ENCODE measurements around the gene ADAMTS9. TPM values are rescaled to one million over a fixed set of nuclear protein-coding genes. Genes with fewer than 3 reads are reported as not detected.

ADAMTS9 gene
- total and polyA plus RNA-seq, 8 donors = 5.5 to 107 (median 30.5) TPM

- Histone ChIP-seq H3K4me3 (no peak overlapping the region), H3K27ac (no peak overlapping the region), H3K36me3 (no peaks in the 10 kb centered on the region), H3K27me3 (peaks cover 0 to 28% (median 6%) of the 10 kb centered on the region in 3 donors), H3K4me1 (peaks cover 0 to 36% (median 29%) of the 10 kb centered on the region in 4 donors), H3K9me3 (no peaks in the 10 kb centered on the region)
- 51 to 66% (median 62%) methylated on average over 3 of the region's 3 CpGs for WGBS, 5 donors
- intact Hi-C loops (cut with DNase I; ENCODE audit: low total_unique reads) = no loop called here
- TF ChIP-seq EP300 (IDR thresholded peaks at IDR 0.05) (no peak), POLR2AphosphoS5 (IDR thresholded peaks at IDR 0.05) (peak in 1 of 3 donors; percentile 14), POLR2A (IDR thresholded peaks at IDR 0.05) (no peak), CTCF (IDR thresholded peaks at IDR 0.05) (no peak)
- peak in 1 of 2 donors; percentile 24 for DNase-seq
These were observed 3.3 kb upstream of the ADAMTS9 start for GRCh38 chr3:64691051-64691450.

DNA sequence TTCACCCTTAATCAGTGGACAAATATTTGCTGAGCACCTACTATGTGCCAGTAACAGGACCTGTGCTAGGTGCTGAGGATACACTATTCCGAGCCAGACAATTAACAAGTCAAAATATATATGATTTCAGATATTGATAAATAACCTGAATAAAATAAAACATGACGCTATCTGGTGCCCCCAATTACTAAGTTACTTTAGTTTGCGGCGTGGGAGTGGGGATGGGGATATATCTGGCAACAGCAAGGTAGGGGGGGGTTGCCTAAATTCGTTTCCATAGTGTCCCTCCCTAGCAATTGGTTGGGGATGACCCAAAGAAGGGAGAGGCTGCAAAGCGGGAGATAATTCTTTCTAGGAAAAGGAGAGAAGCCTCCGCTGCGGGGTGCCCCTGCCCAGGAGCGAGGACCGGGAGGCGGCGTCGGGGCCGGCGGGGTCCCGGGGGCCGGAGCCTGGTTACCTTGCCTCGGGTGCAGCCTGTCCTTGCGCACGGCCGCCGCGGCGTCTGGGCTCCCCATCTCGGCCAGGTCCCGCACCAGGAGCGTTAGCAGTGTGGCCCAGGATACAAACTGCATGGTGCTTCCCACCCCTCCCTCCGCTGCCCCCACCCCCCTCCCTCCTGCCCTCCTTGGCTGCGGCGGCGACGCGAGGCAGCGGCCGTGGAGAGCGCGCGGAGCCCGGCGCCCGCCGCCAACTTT, 567 bp downstream of the ADAMTS9 start:
- TF ChIP-seq POLR2AphosphoS5 (IDR thresholded peaks at IDR 0.05) (no peak), EP300 (IDR thresholded peaks at IDR 0.05) (no peak), CTCF (IDR thresholded peaks at IDR 0.05) (no peak), POLR2A (IDR thresholded peaks at IDR 0.05) (no peak)
- H3K9me3 ChIP-seq = no peaks in the 10 kb centered on the region
- no peaks in the 10 kb centered on the region for H3K36me3 ChIP-seq
- DNase-seq = no peak
- intact Hi-C loops (cut with DNase I; ENCODE audit: low total_unique reads) = no loop called here
- 1 to 4% (median 3%) methylated on average over 25 to 42 of the region's 42 CpGs for WGBS, 5 donors
- H3K27ac ChIP-seq = peak overlapping the region; percentile 63 to 98 (median 89)
- peaks cover 0 to 49% (median 38%) of the 10 kb centered on the region in 4 donors for H3K4me1 ChIP-seq
- peak overlapping the region; percentile 66 to 68 (median 68) for H3K4me3 ChIP-seq
- peaks cover 0 to 40% (median 13%) of the 10 kb centered on the region in 3 donors for H3K27me3 ChIP-seq

DNA sequence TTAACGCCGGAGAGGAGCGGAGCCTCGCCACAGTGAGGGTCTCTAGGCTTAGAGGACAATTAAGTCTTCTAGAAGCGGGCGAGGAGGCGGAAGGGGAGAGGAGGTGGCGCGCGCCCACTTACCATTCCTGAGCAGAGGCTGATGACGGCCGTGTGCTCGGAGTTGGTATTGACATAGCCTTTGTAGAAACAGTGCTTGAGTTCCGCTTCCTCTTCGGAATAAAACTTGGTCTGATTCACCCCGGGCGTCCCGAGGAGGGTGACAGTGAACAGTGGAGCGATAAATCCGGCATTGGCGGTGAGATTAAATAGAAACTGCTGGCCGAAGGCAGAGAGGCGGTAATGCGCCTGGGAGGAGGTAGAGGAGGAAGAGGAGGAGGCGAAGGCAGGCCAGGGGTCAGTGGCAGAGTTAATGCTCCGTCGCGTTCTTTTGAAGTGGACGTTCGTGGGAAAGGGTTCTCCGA, 1.3 kb downstream of the ADAMTS9 start:
- 0 to 3% (median 1%) methylated on average over 30 to 31 of the region's 31 CpGs for WGBS, 5 donors
- no peaks in the 10 kb centered on the region for H3K36me3 ChIP-seq
- intact Hi-C loops (cut with DNase I; ENCODE audit: low total_unique reads) = no loop called here
- peak; percentile 32 to 81 for DNase-seq
- peaks cover 0 to 46% (median 42%) of the 10 kb centered on the region in 4 donors for H3K4me1 ChIP-seq
- no peaks in the 10 kb centered on the region for H3K9me3 ChIP-seq
- peak overlapping the region; percentile 87 to 98 (median 89) for H3K27ac ChIP-seq
- peaks cover 0 to 40% (median 13%) of the 10 kb centered on the region in 3 donors for H3K27me3 ChIP-seq
- TF ChIP-seq EP300 (IDR thresholded peaks at IDR 0.05) (no peak), POLR2AphosphoS5 (IDR thresholded peaks at IDR 0.05) (peak in 1 of 3 donors; percentile 17)
- peak overlapping the region; percentile 66 to 68 (median 68) for H3K4me3 ChIP-seq

DNA sequence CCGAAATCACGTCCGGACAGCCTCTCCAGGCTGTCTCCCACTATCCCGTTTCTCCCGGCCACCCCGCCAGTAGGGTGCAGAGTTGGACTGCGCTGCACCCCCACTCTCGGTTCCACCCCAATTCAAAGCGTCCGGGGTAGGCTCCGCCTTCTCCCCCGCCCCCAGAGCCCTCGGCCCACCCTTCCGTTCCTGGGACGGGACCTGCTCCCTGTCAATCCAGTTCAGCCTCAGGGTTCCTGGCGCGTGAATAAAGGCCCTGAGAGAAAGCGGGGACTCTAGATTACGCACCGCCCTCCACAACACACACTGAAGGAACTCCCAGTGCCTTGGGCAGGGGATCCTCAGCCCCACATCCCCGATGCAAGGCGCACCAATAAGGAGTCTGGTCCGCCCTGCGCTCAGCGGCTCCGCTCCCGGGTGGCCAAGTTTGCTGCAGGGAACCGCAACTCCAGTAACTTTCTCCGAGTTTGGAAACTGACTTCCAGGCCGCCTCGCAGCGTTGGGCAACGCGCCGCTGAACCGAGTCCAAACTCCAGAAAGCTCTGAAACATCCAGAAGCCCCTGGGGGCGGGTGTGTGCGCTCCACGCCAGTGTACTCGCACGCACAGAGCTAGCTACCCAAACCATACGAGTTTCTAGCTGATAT, 1.9 kb downstream of the ADAMTS9 start:
- Histone ChIP-seq H3K9me3 (no peaks in the 10 kb centered on the region), H3K27ac (peak overlapping the region; percentile 87 to 98 (median 89)), H3K4me1 (peaks cover 0 to 47% (median 42%) of the 10 kb centered on the region in 4 donors), H3K4me3 (peak overlapping the region; percentile 66 to 68 (median 68)), H3K36me3 (peaks cover 0 to 2% (median 0%) of the 10 kb centered on the region in 4 donors), H3K27me3 (peaks cover 0 to 40% (median 13%) of the 10 kb centered on the region in 3 donors)
- WGBS, 5 donors = 1 to 5% (median 1%) methylated on average over 41 to 42 of the region's 42 CpGs
- intact Hi-C loops (cut with DNase I; ENCODE audit: low total_unique reads) = no loop called here
- peak; percentile 72 to 88 (median 85) for TF ChIP-seq POLR2AphosphoS5 (IDR thresholded peaks at IDR 0.05)
- TF ChIP-seq EP300 (IDR thresholded peaks at IDR 0.05) = no peak
- peak in 3 of 7 experiments; percentile 20 to 37 (median 22) for TF ChIP-seq CTCF (IDR thresholded peaks at IDR 0.05)
- TF ChIP-seq POLR2A (IDR thresholded peaks at IDR 0.05) = peak in 2 of 4 donors; percentile 40 to 56
- peak; percentile 84 to 97 for DNase-seq
